OCI-LY7 (cell line): ENCODE results near the gene CDCP2. TPM values are rescaled to one million over a fixed set of nuclear protein-coding genes. Genes with fewer than 3 reads are reported as not detected.

Experiments
- BruUV-seq: library from RNA; stranded (reverse); fragments of 400-500 nt; replicated peaks from 2 replicates; lab custom pipeline; 2021; lab: Mats Ljungman, UMichigan
- CTCF ChIA-PET: fragments of 300-600 bp; sonication (Branson Sonifier 250); formaldehyde crosslinking; loops from one replicate; lab custom pipeline; 2022; ENCODE audit warnings: antibody characterized with exemption; ENCODE audit not compliant: unreplicated experiment; lab: Charles Lee
- POLR2A ChIA-PET: fragments of 300-600 bp; sonication (Branson Sonifier 250); formaldehyde crosslinking; loops from one replicate; lab custom pipeline; 2022; ENCODE audit warnings: antibody characterized with exemption; lab: Charles Lee
- DNase-seq: peaks from one replicate; pipeline ENCODE4 v3.0.0-alpha.2; 2015; ENCODE audit warnings: low spot score
- H2AFZ ChIP-seq: fragments of 200-600 bp; sonication (generic), shearing (Covaris generic); 2 replicates; pipeline ENCODE4 v1.6.1; 2014; ENCODE audit warnings: mild to moderate bottlenecking, antibody characterized with exemption, low read length, moderate library complexity
- H3K27ac ChIP-seq: fragments of 200-600 bp; sonication (generic); 2 replicates; pipeline ENCODE4 v1.5.1; 2014; ENCODE audit warnings: mixed run types, low read depth, mild to moderate bottlenecking, moderate library complexity, low read length, inconsistent platforms; ENCODE audit not compliant: poor library complexity, severe bottlenecking
- H3K36me3 ChIP-seq: fragments of 200-600 bp; sonication (generic); 2 replicates; pipeline ENCODE4 v1.6.1; 2014; ENCODE audit warnings: mild to moderate bottlenecking, antibody characterized with exemption, low read length, moderate library complexity, mixed read lengths; ENCODE audit not compliant: insufficient read depth
- H3K4me1 ChIP-seq: fragments of 200-600 bp; sonication (generic); 2 replicates; pipeline ENCODE4 v1.5.1; 2014; ENCODE audit warnings: mild to moderate bottlenecking, low read length; ENCODE audit not compliant: insufficient read depth, poor library complexity, severe bottlenecking
- H3K4me2 ChIP-seq: fragments of 200-600 bp; sonication (generic); 2 replicates; pipeline ENCODE4 v1.6.1; 2014; ENCODE audit warnings: mild to moderate bottlenecking, low read length
- H3K4me3 ChIP-seq: fragments of 200-600 bp; sonication (generic); 2 replicates; pipeline ENCODE4 v1.5.1; 2014; ENCODE audit warnings: mild to moderate bottlenecking, low read depth, low read length; ENCODE audit not compliant: poor library complexity, severe bottlenecking
- H3K79me2 ChIP-seq: fragments of 200-600 bp; sonication (generic); 2 replicates; pipeline ENCODE4 v1.6.1; 2016; ENCODE audit warnings: low read depth, mild to moderate bottlenecking, low read length, moderate library complexity, mixed read lengths; ENCODE audit not compliant: insufficient read depth
- H3K9me2 ChIP-seq: fragments of 200-600 bp; sonication (generic); 2 replicates; pipeline ENCODE4 v1.6.1; 2016; ENCODE audit warnings: mild to moderate bottlenecking, low read length, mixed read lengths; ENCODE audit not compliant: insufficient read depth
- H3K9me3 ChIP-seq: fragments of 200-600 bp; sonication (generic); 2 replicates; pipeline ENCODE4 v1.6.1; 2014; ENCODE audit warnings: mild to moderate bottlenecking, mixed run types, low read length, mixed read lengths
- H4K20me1 ChIP-seq: fragments of 200-600 bp; sonication (generic); 2 replicates; pipeline ENCODE4 v1.6.1; 2014; ENCODE audit warnings: mild to moderate bottlenecking, antibody characterized with exemption, low read length, moderate library complexity, mixed read lengths; ENCODE audit not compliant: insufficient read depth
- CTCF ChIP-seq: fragments of 200-600 bp; sonication (generic); conservative IDR thresholded peaks from 2 replicates; pipeline ENCODE4 v1.5.1; 2014; ENCODE audit warnings: mild to moderate bottlenecking, antibody characterized with exemption, low read length, moderate library complexity, mixed read lengths
- EZH2phosphoT487 ChIP-seq: fragments of 200-600 bp; sonication (generic); IDR thresholded peaks from 2 replicates; pipeline ENCODE4 v1.6.1; 2018; ENCODE audit warnings: low read depth, borderline replicate concordance, mild to moderate bottlenecking, mixed run types, antibody characterized with exemption, low read length, moderate library complexity, mixed read lengths
- intact Hi-C: fragments of 100-400 bp; cut with micrococcal nuclease; formaldehyde crosslinking; loops from one replicate; pipeline ENCODE4 v1.10.0; 2022; ENCODE audit not compliant: unreplicated experiment
- total RNA-seq, 2 experiments: library from RNA; depleted of rRNA in 1 of 2; stranded (reverse); fragments of >200 nt in 1 of 2; shearing (Covaris generic) in 1 of 2; gene quantifications; 2 replicates each; pipeline ENCODE4 v1.2.3, GENCODE V29; 2014 to 2022

Gene CDCP2
- total RNA-seq, 2 experiments from 2014 or later, result 0.09 TPM; not detected in 1

GRCh38 chr1:54109129-54110090 is 43.4 kb downstream of the CDCP2 start:
- no TSS peak for BruUV-seq
- TF ChIP-seq CTCF, result no peak
- TF ChIP-seq EZH2phosphoT487, result no peak
- Histone ChIP-seq H3K9me2 (no peaks in the 10 kb centered on the region), H3K4me3 (no peak overlapping the region), H2AFZ (no peak overlapping the region), H3K27ac (no peak overlapping the region), H3K36me3 (no peaks in the 10 kb centered on the region), H3K9me3 (no peaks in the 10 kb centered on the region), H3K4me1 (no peaks in the 10 kb centered on the region), H4K20me1 (no peaks in the 10 kb centered on the region), H3K79me2 (no peaks in the 10 kb centered on the region), H3K4me2 (no peak overlapping the region)
- DNase-seq, result no peak
- CTCF ChIA-PET, result no interaction called here
- POLR2A ChIA-PET, result interaction anchor here (0.6 kb wide), 2 partner anchors 240 to 330 kb away, joined by 3 to 5 read pairs; no protein-coding TSS in a partner anchor
- intact Hi-C loops, result no loop called here

- POLR2A ChIA-PET, result interaction anchor here (0.6 kb wide), 1 partner anchor 58 kb away, joined by 4 read pairs; no protein-coding TSS in a partner anchor
These were observed 44.6 kb downstream of the CDCP2 start for GRCh38 chr1:54108156-54108555.

More at GRCh38 chr1:54108156-54108555, 44.6 kb downstream of the CDCP2 start:
- Histone ChIP-seq H3K4me3 (no peak overlapping the region), H3K4me1 (no peaks in the 10 kb centered on the region), H3K27ac (no peak overlapping the region), H4K20me1 (no peaks in the 10 kb centered on the region), H3K9me3 (no peaks in the 10 kb centered on the region), H3K4me2 (no peak overlapping the region), H3K79me2 (no peaks in the 10 kb centered on the region), H2AFZ (no peak overlapping the region), H3K36me3 (no peaks in the 10 kb centered on the region), H3K9me2 (no peaks in the 10 kb centered on the region)
- CTCF ChIA-PET, result no interaction called here
- no TSS peak for BruUV-seq
- intact Hi-C loops, result no loop called here
- no peak for TF ChIP-seq CTCF
- TF ChIP-seq EZH2phosphoT487, result no peak
- no peak for DNase-seq
